Fibroblast of villous mesenchyme (primary cell): Measurements from ENCODE around the gene SMCO1. TPM values are rescaled to one million over a fixed set of nuclear protein-coding genes. Genes with fewer than 3 reads are reported as not detected.
A peak's percentile ranks its signal among the peaks of the same experiment; 100 is the strongest.

Experiments
- DNase-seq: peaks from one replicate; pipeline ENCODE4 v3.0.0-alpha.2; 2010; ENCODE audit warnings: low read depth
- H3K4me3 ChIP-seq: 2 replicates; pipeline ENCODE4 v1.5.1; 2011; ENCODE audit warnings: low read depth, mild to moderate bottlenecking, low read length
- total RNA-seq: library from RNA; depleted of rRNA; stranded (reverse); fragments of >200 nt; gene quantifications from 2 replicates; pipeline ENCODE4 v1.2.3, GENCODE V29; 2012
- TF ChIP-seq, protein P1 (sequence below): IDR thresholded peaks from 2 replicates; pipeline ENCODE4 v1.5.1; 2012; ENCODE audit warnings: low read depth, mild to moderate bottlenecking, low read length; ENCODE audit not compliant: insufficient read depth

Gene SMCO1
- total RNA-seq, 1 donor = not detected

DNA sequence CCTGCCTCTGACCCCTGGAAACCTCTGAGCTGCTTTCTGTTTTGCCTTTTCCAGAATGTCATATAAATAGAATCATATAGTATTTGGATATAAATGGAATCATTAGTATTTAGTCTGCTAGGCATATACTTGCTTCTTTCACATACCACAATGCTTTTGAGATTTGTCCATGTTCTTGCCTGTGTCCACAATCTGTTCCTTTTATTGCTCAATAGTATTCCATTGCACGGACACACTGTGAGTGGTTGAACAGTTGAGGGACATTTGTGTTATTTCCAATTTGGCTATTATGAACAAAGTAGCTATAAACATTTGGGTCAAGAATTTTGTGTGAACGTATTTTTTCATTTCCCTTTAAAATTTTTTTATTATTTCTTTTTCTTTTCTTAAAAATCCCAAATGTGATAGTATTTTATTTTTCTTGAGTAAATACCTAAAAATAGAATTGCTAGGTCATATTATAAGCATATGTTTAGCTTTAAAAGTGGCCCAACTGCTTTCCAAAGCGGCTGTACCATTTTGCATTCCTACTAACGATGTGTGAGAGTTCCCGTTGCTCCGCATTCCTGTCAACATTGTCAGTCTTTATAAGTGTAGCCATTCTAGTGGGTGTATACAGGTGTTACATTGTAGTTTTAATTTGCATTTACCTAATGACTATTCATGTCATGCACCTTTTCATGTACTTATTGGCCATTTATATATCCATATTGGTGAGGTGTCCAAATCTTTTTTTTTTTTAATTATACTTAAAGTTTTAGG, 26.7 kb upstream of the SMCO1 start:
- DNase-seq = no peak
- H3K4me3 ChIP-seq = no peak overlapping the region
- TF ChIP-seq, protein P1, sequence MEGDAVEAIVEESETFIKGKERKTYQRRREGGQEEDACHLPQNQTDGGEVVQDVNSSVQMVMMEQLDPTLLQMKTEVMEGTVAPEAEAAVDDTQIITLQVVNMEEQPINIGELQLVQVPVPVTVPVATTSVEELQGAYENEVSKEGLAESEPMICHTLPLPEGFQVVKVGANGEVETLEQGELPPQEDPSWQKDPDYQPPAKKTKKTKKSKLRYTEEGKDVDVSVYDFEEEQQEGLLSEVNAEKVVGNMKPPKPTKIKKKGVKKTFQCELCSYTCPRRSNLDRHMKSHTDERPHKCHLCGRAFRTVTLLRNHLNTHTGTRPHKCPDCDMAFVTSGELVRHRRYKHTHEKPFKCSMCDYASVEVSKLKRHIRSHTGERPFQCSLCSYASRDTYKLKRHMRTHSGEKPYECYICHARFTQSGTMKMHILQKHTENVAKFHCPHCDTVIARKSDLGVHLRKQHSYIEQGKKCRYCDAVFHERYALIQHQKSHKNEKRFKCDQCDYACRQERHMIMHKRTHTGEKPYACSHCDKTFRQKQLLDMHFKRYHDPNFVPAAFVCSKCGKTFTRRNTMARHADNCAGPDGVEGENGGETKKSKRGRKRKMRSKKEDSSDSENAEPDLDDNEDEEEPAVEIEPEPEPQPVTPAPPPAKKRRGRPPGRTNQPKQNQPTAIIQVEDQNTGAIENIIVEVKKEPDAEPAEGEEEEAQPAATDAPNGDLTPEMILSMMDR = no peak

DNA sequence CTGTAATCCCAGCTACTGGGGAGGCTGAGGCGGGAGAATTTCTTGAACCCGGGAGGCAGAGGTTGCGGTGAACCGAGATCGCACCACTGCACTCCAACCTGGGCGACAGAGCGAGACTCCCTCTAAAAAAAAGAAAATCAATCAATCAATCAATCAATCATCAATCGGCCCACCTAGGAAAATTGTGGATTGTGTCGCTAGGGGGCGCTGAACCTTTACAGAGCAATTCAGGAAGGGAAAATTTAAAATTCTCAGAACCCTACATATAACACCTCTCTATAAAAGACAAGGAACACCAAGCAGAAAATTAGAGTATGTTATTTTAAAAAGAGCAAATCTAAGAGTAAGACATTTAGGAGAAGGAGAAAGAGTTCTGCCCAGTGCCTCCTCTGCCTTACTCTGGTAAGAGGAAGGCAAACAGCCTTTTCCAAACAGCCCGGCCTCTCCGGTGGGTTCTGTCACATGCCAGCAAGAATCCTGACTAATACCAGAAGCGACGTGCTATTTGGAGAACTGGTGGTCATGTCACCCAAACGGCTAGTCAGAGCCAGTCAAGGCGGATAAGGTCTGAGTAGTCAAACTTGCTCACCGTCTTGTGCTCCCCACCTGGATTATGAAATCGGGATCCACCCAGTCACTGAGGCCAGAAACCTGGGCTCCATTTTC, 22.3 kb upstream of the SMCO1 start:
- no peak for DNase-seq
- H3K4me3 ChIP-seq = no peak overlapping the region
- TF ChIP-seq, protein P1 = peak; percentile 67

DNA sequence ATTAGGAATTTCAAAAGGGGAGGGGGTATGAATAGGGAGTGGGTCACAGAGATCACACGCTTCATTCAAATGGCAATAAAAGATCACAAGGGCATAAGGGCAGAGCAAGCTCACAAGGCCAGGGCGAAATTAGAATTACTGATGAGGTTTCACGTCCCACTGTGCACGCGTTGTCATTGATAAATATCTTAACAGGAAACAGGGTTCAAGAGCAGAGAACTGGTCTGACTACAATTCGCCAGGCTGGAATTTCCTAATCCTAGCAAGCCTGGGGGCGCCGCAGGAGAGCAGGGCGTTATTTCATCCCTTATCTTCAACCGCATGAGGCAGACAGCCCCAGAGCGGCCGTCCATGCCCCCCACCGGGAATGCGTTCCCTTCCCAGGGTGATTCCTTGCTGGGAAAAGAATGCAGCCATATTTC, 18.1 kb upstream of the SMCO1 start:
- no peak overlapping the region for H3K4me3 ChIP-seq
- DNase-seq = peak; percentile 37
- TF ChIP-seq, protein P1 = no peak

DNA sequence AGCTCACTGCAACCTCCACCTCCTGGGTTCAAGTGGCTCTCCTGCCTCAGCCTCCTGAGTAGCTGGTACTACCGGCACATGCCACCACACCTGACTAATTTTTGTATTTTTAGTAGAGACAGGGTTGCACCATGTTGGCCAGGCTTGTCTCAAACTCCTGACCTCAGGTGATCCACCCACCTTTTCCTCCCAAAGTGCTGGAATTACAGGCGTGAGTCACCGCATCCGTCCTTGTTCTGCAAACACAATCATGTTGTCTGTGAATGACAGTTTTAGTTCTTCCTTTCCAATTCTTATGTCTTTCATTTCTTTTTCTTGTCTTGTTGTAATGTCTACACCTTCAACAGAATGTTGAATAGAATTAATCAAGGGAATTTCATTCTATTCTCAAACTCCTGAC, 16.3 kb upstream of the SMCO1 start:
- H3K4me3 ChIP-seq = no peak overlapping the region
- TF ChIP-seq, protein P1 = no peak
- no peak for DNase-seq

DNA sequence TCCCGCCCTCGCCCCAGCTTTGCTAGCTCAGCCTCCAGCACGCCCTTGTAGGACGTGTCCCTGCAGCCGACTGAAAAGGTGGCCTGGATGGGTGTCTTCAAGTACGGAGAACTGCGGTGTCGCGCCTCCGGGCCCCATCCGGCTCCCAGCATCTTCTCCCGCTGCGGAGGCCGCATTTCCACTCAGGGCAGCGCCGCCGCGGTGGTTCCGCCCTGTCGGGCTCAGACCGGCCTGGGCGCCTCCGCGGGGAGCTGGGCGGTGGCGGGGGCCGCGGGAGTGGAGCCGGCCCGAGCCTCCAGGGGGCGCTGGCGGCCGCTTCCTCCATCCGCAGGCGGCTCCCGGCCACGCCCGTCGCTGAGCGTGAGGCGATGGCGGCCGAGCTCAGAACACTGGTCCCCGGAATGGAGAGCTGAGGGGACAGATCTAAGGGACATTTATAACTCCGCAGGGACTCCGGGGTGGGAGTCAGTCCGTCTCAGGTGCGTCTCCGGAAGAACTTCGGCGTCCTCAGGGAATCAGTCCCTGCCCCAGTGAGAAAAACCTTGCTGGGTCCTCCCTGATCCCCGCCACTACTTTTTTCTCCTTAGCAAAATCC, 13.6 kb upstream of the SMCO1 start:
- peak; percentile 65 for DNase-seq
- TF ChIP-seq, protein P1 = peak; percentile 72
- peak overlapping the region; percentile 57 for H3K4me3 ChIP-seq

DNA sequence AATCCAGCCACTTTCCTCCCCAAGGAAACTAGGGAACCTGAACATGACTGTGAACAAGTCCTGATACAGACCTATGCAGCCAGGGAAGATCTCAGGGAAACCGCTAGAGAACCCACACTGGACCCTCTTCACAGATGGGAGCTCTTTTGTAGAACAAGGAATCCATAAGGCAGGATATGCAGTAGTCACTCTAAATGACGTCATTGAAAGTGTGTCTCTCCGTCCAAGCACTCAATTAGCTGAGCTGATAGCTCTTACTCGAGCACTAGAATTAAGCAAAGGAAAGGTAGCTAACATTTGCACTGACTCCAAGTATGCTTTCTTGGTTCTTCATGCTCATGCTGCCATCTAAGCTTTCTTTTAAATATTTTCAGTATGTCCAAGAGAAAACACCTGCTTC, 10.0 kb upstream of the SMCO1 start:
- no peak for DNase-seq
- TF ChIP-seq, protein P1 = no peak
- no peak overlapping the region for H3K4me3 ChIP-seq
